CD4-positive, alpha-beta T cell treated with Interleukin-6 for 4 hours (primary cell): Measurements from ENCODE around the gene FNDC3B.

Experiments
- DNase-seq: peaks from one replicate; pipeline ENCODE4 v3.0.0-alpha.2; 2020; ENCODE audit warnings: mixed read lengths

Gene FNDC3B

GRCh38 chr3:172154768-172155664, 115.6 kb downstream of the FNDC3B start:
- DNase-seq = no peak

DNA sequence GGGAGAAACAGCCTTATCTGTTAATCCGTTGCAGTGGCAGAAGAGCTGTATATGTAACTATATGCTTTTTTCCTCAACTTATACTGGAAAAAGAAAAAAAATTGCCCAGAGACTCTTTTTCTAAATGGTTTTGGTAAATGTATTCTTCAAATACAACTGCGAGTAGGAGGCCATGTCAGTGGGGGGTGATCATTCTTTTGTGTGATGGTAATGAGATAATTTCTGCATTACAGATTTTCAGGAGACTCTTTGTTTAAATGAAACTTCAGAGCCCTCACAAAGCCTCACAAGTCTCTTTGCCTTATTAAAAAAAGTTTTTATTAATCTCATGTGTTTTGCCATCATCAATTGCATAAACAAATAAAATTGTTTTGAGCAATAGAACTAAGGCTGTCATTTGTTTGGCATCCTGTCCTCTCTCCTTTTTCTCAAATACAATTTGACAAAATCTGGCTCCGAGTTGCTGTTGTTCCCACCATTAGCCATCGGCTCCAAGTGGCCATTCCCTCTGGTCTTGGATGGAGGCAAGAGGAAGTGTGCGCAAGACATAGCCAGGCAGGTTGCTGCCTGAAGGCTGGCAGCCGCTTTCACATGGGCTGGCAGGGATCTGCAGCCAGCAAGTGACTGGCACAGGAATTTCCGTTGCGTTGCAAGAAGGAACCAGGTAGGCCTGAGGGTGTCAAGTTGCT, 116.7 kb downstream of the FNDC3B start:
- DNase-seq = no peak

GRCh38 chr3:172156586-172156955, 117.2 kb downstream of the FNDC3B start:
- no peak for DNase-seq

GRCh38 chr3:172157564-172158258, 118.3 kb downstream of the FNDC3B start:
- no peak for DNase-seq

- no peak for DNase-seq
These were observed 119.4 kb downstream of the FNDC3B start for GRCh38 chr3:172158741-172159140.

GRCh38 chr3:172159376-172159775, 120.0 kb downstream of the FNDC3B start:
- no peak for DNase-seq

DNA sequence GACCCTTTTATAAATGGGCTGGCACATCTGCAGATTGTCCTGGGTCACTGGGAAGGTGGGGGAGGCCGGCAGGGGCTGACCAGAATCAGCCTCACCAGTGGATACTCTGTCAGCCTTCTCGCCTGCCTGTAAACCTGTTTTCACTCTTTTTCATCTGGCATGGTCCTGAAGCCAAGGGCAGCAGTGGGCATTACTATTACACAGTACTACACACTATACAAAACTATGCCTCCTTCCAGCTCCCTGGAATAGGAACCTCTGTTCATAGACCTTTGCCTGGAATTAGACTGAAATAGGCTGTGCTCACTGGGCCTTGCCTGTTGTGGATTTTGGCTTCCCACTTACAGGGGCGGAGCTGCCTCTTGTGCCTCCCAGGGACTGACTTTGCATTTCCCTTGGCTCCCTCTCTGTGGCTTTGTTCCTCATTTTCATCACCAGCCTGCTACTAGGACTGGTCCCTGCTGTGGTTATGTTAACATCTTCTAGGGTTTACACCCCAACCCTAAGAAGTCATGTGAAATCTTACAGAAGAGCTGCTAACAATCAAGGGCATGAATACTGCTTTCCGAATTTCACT, 120.7 kb downstream of the FNDC3B start:
- no peak for DNase-seq

GRCh38 chr3:172161133-172161789, 121.9 kb downstream of the FNDC3B start:
- no peak for DNase-seq

GRCh38 chr3:172161959-172162358, 122.6 kb downstream of the FNDC3B start:
- DNase-seq = no peak

- DNase-seq = no peak
These were observed 123.9 kb downstream of the FNDC3B start for GRCh38 chr3:172163320-172163719.

GRCh38 chr3:172164620-172165362, 125.4 kb downstream of the FNDC3B start:
- DNase-seq = no peak

DNA sequence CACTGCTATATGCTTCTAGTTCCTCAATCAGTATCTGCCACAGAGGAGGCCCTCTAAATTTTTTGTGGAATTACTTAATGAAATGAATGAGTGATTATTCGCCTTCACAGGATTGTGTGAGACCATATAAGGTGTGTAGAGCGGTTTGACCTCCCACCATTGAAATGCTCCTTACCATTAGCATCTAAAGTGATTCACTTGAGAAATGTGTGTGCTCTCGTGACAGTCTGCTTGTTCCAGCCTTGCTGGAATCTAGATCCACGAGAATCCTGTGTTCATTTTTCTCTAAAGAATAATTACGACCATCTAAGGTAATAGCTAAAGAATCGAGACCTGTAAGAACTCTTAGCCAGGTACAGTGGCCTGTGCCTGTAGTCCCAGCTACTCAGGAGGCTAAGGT, 126.9 kb downstream of the FNDC3B start:
- DNase-seq = no peak

GRCh38 chr3:172166890-172167289, 127.5 kb downstream of the FNDC3B start:
- no peak for DNase-seq

- DNase-seq = no peak
These were observed 128.7 kb downstream of the FNDC3B start for GRCh38 chr3:172167892-172168648.

DNA sequence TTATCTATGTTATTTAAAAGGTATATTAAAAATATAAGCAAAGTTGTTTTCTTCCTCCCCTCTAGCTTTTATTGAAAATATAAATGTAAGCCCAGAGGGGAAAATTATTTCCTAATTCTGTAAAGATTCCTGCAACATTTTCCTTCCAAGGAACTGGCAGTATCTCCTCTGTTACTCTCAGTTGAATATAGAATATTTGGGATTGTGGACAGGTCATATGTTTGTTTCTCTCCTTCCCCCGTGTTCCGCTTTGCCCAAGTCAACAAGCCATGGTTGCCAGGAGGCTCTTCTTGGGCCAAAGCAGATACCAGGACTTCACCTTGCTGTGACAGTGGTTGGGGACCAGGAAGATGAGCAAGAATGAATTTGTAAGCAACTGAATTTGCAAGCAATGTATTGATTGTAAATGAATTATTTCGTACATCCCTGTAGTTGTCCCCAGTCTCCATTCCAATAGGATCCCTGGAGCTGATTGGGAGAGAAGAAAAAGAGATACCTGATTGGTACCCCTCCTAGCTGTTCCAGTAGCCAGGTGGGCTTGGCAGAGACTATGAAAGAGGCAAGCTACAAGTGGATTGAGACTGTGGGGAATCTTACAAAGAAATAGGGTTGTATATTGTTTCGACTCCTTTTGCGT, 130.8 kb downstream of the FNDC3B start:
- no peak for DNase-seq

GRCh38 chr3:172170841-172171240, 131.5 kb downstream of the FNDC3B start:
- DNase-seq = no peak

- no peak for DNase-seq
These were observed 132.2 kb downstream of the FNDC3B start for GRCh38 chr3:172171396-172172075.

DNA sequence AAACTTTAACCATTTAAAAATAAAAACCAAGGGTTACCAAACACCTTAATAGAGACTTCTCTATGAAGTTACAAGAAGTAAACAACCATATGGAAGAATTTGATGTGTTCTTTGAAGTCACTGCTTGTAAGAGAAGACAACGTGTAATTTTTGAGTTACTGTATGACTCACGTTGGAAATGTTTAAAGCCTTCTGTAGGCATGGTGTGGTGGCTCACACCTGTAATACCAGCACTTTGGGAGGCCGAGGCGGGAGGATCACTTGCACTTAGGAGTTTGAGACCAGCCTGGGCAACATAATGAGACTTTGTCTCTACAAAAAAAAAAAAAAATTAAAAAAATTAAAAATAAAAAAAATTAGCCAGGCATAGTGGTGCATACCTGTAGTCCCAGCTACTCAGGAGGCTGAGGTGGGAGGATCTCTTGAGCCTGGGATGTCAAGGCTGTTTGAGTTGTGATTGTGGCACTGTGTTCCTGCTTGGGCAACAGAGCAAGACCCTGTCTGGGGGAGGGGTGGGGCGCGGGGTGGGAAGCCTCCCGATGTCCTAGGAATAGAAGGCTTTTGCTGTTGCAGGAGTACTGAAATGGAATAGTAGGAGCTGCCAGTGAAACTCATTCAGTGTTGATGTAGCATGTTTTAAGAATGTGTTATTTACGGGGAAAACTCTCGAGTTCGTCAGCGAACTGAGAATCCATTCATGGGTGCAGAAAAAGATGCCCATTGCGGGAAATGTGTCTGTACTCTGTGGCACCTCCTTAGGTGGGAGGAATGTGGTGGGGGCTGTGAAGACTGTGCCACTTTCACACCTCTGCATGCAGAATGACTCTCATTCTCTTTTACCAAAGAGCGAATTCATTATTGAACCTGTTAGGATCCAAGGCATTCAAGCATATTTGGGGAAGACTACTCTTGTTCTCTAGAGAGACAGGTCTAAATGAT, 134.2 kb downstream of the FNDC3B start:
- DNase-seq = no peak
